NCI-H2171 treated with DMSO at 0.1 percent for 48 hours (cell line): ENCODE data around the gene ITCH.
A peak's percentile ranks its signal among the peaks of the same experiment; 100 is the strongest.
"Not testable (repeated sequence)": the region's sequence is repeated elsewhere in the genome, so short reads cannot be mapped to it uniquely, and the experiment has no call there.

Experiments used
- DNase-seq: peaks from one replicate; lab custom pipeline; 2025; lab: John Stamatoyannopoulos, UW

ITCH gene

GRCh38 chr20:34343458-34344211, 19.4 kb upstream of the ITCH start:
- no peak for DNase-seq

- no peak for DNase-seq
Observed at GRCh38 chr20:34344238-34344637, 18.8 kb upstream of the ITCH start.

GRCh38 chr20:34345402-34345736, 17.7 kb upstream of the ITCH start:
- DNase-seq: no peak

GRCh38 chr20:34345839-34346532, 17.1 kb upstream of the ITCH start:
- DNase-seq: not testable (repeated sequence)

- DNase-seq: not testable (repeated sequence)
Observed at GRCh38 chr20:34346533-34346865, 16.6 kb upstream of the ITCH start.

GRCh38 chr20:34347571-34347970, 15.5 kb upstream of the ITCH start:
- DNase-seq: no peak

GRCh38 chr20:34350095-34350494, 13.0 kb upstream of the ITCH start:
- DNase-seq: no peak

- DNase-seq: not testable (repeated sequence)
Observed at GRCh38 chr20:34353467-34353866, 9.6 kb upstream of the ITCH start.

GRCh38 chr20:34355427-34355826, 7.6 kb upstream of the ITCH start:
- DNase-seq: no peak

- DNase-seq: not testable (repeated sequence)
Observed at GRCh38 chr20:34359729-34360128, 3.3 kb upstream of the ITCH start.

- DNase-seq: no peak
Observed at GRCh38 chr20:34362502-34363061, 491 bp upstream of the ITCH start.

- DNase-seq: no peak
Observed at GRCh38 chr20:34363465-34364222, 571 bp downstream of the ITCH start.

- DNase-seq: no peak
Observed at GRCh38 chr20:34364223-34364506, 1.1 kb downstream of the ITCH start.

- DNase-seq: no peak
Observed at GRCh38 chr20:34365765-34366213, 2.7 kb downstream of the ITCH start.

- DNase-seq: no peak
Observed at GRCh38 chr20:34367155-34367554, 4.1 kb downstream of the ITCH start.

- not testable (repeated sequence) for DNase-seq
Observed at GRCh38 chr20:34367911-34368310, 4.8 kb downstream of the ITCH start.

GRCh38 chr20:34368547-34368946, 5.5 kb downstream of the ITCH start:
- DNase-seq: no peak

- no peak for DNase-seq
Observed at GRCh38 chr20:34369265-34369664, 6.2 kb downstream of the ITCH start.

- no peak for DNase-seq
Observed at GRCh38 chr20:34370062-34370461, 7.0 kb downstream of the ITCH start.

- no peak for DNase-seq
Observed at GRCh38 chr20:34373445-34373844, 10.4 kb downstream of the ITCH start.

- peak; percentile 21 for DNase-seq
Observed at GRCh38 chr20:34374209-34374760, 11.2 kb downstream of the ITCH start.

- DNase-seq: peak; percentile 24
Observed at GRCh38 chr20:34375977-34376430, 12.9 kb downstream of the ITCH start.
